Measurements from ENCODE around the gene EYA2.

GRCh38 chr20:47141941-47142773 is 247.5 kb downstream of the EYA2 start:
- no peak for TF ChIP-seq CTCF (IDR thresholded peaks at IDR 0.05; ENCODE audit: extremely low read depth in 1 of 2, insufficient read depth in 1 of 2, low read depth in 1 of 2, low read length in 2 of 2)
- no peak for TF ChIP-seq EZH2 (IDR thresholded peaks at IDR 0.05; ENCODE audit: borderline replicate concordance, low read depth, low read length, severe bottlenecking)
- TF ChIP-seq POLR2A (IDR thresholded peaks at IDR 0.05; ENCODE audit: low read depth, low read length): no peak
- TF ChIP-seq POLR2AphosphoS5 (IDR thresholded peaks at IDR 0.05; ENCODE audit: insufficient read depth, low read depth, low read length): no peak

Measured in endothelial cell of umbilical vein (primary cell).